GM18526 (cell line): ENCODE measurements around the gene LRP1-AS.

Experiments used
- POLR2A ChIP-seq: IDR thresholded peaks from 3 replicates; pipeline ENCODE4 v1.6.1; 2011; ENCODE audit not compliant: insufficient read length; ENCODE audit errors: extremely low read depth

The LRP1-AS gene

GRCh38 chr12:57146961-57147944, at the start of gene LRP1-AS:
LRP1-AS (minus strand) TSS chr12:57147619.
- no peak for TF ChIP-seq POLR2A

GRCh38 chr12:57196956-57197355, 49.5 kb upstream of the LRP1-AS start:
- TF ChIP-seq POLR2A = no peak

- TF ChIP-seq POLR2A = no peak
Observed at GRCh38 chr12:57196439-57196838, 49.0 kb upstream of the LRP1-AS start.

- no peak for TF ChIP-seq POLR2A
Observed at GRCh38 chr12:57195611-57196371, 48.4 kb upstream of the LRP1-AS start.

GRCh38 chr12:57195186-57195585, 47.8 kb upstream of the LRP1-AS start:
- no peak for TF ChIP-seq POLR2A

- TF ChIP-seq POLR2A = no peak
Observed at GRCh38 chr12:57194253-57194652, 46.8 kb upstream of the LRP1-AS start.

- no peak for TF ChIP-seq POLR2A
Observed at GRCh38 chr12:57193706-57194245, 46.4 kb upstream of the LRP1-AS start.

GRCh38 chr12:57192920-57193319, 45.5 kb upstream of the LRP1-AS start:
- TF ChIP-seq POLR2A = no peak

- TF ChIP-seq POLR2A = no peak
Observed at GRCh38 chr12:57191410-57191809, 44.0 kb upstream of the LRP1-AS start.

- no peak for TF ChIP-seq POLR2A
Observed at GRCh38 chr12:57190821-57191220, 43.4 kb upstream of the LRP1-AS start.

- no peak for TF ChIP-seq POLR2A
Observed at GRCh38 chr12:57190037-57190436, 42.6 kb upstream of the LRP1-AS start.

- TF ChIP-seq POLR2A = no peak
Observed at GRCh38 chr12:57188090-57188425, 40.6 kb upstream of the LRP1-AS start.

GRCh38 chr12:57187222-57188089, 40.0 kb upstream of the LRP1-AS start:
- TF ChIP-seq POLR2A = no peak

- TF ChIP-seq POLR2A = no peak
Observed at GRCh38 chr12:57185906-57186508, 38.6 kb upstream of the LRP1-AS start.
